K562 (cell line): ENCODE results near the gene SBK3. TPM values are rescaled to one million over a fixed set of nuclear protein-coding genes. Genes with fewer than 3 reads are reported as not detected.

Source experiments
- DNMT1 ChIP-seq: fragments of 450-650 bp; IDR thresholded peaks from 2 replicates; pipeline ENCODE4 v1.6.1; 2016; ENCODE audit warnings: antibody characterized with exemption, mild to moderate bottlenecking
- ESRRA ChIP-seq: fragments of 450-650 bp; IDR thresholded peaks from 2 replicates; pipeline ENCODE4 v1.6.1; 2014; ENCODE audit warnings: low read depth, mild to moderate bottlenecking, moderate library complexity, borderline replicate concordance
- FOS ChIP-seq: IDR thresholded peaks from 3 replicates; pipeline ENCODE4 v1.6.1; 2011; ENCODE audit not compliant: insufficient read length; ENCODE audit errors: extremely low read depth
- JUND ChIP-seq, 2 experiments: IDR thresholded peaks; 2 replicates in 1 of 2; 3 replicates in 1 of 2; pipeline ENCODE4 v1.6.1; 2011; ENCODE audit warnings: borderline replicate concordance in 2 of 2, low read depth in 2 of 2, low read length in 2 of 2, improper control_type of control experiment in 1 of 2, missing biosample characterization in 1 of 2, missing genetic modification characterization in 1 of 2, missing genetic modification reagents in 1 of 2
- MAFF ChIP-seq: IDR thresholded peaks from 2 replicates; pipeline ENCODE4 v1.6.1; 2012; ENCODE audit warnings: low read length, improper control_type of control experiment
- MIER1 ChIP-seq: fragments of 450-650 bp; IDR thresholded peaks from 2 replicates; pipeline ENCODE4 v1.6.1; 2016; ENCODE audit warnings: antibody characterized with exemption, mild to moderate bottlenecking, low read depth
- NFRKB ChIP-seq: fragments of 450-650 bp; IDR thresholded peaks from 2 replicates; pipeline ENCODE4 v1.6.1; 2016; ENCODE audit warnings: low read depth
- SREBF1 ChIP-seq: fragments of 150-350 bp; IDR thresholded peaks from 2 replicates; pipeline ENCODE4 v1.6.1; 2014; ENCODE audit warnings: antibody characterized with exemption, low read depth, low read length, borderline replicate concordance
- TEAD2 ChIP-seq: fragments of 450-650 bp; IDR thresholded peaks from 2 replicates; pipeline ENCODE4 v1.6.1; 2016; ENCODE audit warnings: missing genetic modification characterization, control low read depth, missing compliant biosample characterization
- ZBTB40 ChIP-seq, 2 experiments: fragments of 450-650 bp in 1 of 2; sonication (generic) in 1 of 2; formaldehyde crosslinking in 1 of 2; IDR thresholded peaks; 2 replicates each; pipeline versions ENCODE4 v1.7.1 to v1.9.0; 2016 to 2022; ENCODE audit warnings: inconsistent platforms in 1 of 2, mild to moderate bottlenecking in 1 of 2, missing genetic modification reagents in 1 of 2
- ZBTB7A ChIP-seq: IDR thresholded peaks from 2 replicates; pipeline ENCODE4 v1.6.1; 2011; ENCODE audit warnings: low read depth, mild to moderate bottlenecking, low read length, moderate library complexity, borderline replicate concordance; ENCODE audit not compliant: control insufficient read depth
- ZNF232 ChIP-seq: sonication (generic); formaldehyde crosslinking; IDR thresholded peaks from 2 replicates; pipeline ENCODE4 v1.8.0; 2022; ENCODE audit warnings: mild to moderate bottlenecking, missing genetic modification reagents
- ZNF24 ChIP-seq: fragments of 450-650 bp; IDR thresholded peaks from 2 replicates; pipeline ENCODE4 v1.6.1; 2016
- polyA plus RNA-seq, 8 experiments: library from polyadenylated mRNA; depleted of rRNA in 4 of 8; stranded (reverse) in 5 of 8; unstranded in 3 of 8; fragments of >200 nt; fragmentation: Nextera tagmentation in 2 of 8; fragmentation: Illumina TruSeq in 1 of 8; extraction: Ambion mirVana in 2 of 8; extraction: Trizol in 1 of 8; gene quantifications; 2 replicates each; pipeline versions ENCODE4 v1.2.1 to v1.2.3, GENCODE V29; 2011 to 2014; ENCODE audit warnings: inconsistent platforms in 1 of 8, missing spikeins in 1 of 8
- total RNA-seq, 7 experiments: library from RNA; depleted of rRNA in 6 of 7; stranded (reverse); fragments of >200 nt in 6 of 7; fragmentation: Illumina TruSeq in 2 of 7; extraction: Trizol in 2 of 7; gene quantifications; 2 replicates each; pipeline versions ENCODE4 v1.2.1 to v1.2.3, GENCODE V29; 2011 to 2021; ENCODE audit warnings: low replicate concordance in 1 of 7
- TF ChIP-seq, protein P1 (sequence below), 2 experiments: fragments of 450-650 bp in 1 of 2; sonication (generic) in 1 of 2; formaldehyde crosslinking; conservative IDR thresholded peaks; 2 replicates each; pipeline versions ENCODE4 v1.4.0 to v1.8.1; 2020 to 2022; ENCODE audit warnings: mild to moderate bottlenecking in 1 of 2, missing genetic modification reagents in 1 of 2
- TF ChIP-seq, protein P2 (sequence below): sonication (generic); formaldehyde crosslinking; IDR thresholded peaks from 2 replicates; pipeline ENCODE4 v1.8.1; 2023; ENCODE audit warnings: mild to moderate bottlenecking, missing genetic modification reagents

Gene SBK3
- total and polyA plus RNA-seq, 9 of the 15 experiments (the other 6 are each of a cell fraction or from before 2014, with no cell fraction given), result 0.11 to 0.43 (median 0.13) TPM; not detected in 6

DNA sequence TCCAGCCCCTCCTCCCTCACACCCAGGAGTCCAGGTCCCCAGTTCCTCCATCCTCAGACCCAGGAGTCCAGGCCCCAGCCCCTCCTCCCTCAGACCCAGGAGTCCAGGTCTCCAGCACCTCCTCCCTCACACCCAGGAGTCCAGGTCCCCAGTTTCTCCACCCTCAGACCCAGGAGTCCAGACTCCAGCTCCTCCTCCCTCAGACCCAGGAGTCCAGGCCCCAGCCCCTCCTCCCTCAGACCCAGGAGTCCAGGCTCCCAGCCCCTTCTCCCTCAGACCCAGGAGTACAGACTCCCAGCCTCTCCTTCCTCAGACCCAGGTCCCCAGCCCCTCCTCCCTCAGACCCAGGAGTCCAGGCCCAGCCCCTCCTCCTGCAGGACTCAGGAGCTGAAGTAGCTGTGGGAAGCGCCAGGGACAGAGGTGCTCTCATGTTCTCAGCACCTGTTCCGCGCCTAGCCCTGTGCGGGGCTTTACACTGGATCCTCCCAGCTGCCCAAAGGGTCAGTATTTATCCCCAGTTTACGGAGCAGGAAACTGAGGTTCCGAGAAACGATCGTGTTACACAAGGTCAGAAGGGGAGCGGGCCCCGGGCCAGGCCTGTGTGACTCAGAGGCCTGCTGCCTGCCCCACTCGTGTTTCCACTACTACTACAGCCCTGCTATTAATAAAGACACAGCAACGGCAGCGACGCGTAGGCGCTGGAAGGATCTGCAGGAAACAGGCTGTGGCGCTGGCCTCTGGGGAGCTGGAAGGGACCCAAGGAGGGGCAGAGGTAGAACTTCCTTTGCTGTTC lies 1.7 kb upstream of the SBK3 start (continued):
- TF ChIP-seq DNMT1, result no peak
- TF ChIP-seq ZBTB40 (IDR thresholded peaks at IDR 0.05), result peak; percentile 40; the same call in 1 of the 2 replicates
- no peak for TF ChIP-seq ZBTB40 (CRISPR knock-in tag; IDR thresholded peaks at IDR 0.05)
- TF ChIP-seq SREBF1, result no peak
- 0 out of 2 replicates have a peak, but pooled peaks have one; percentile 51 for TF ChIP-seq JUND (IDR thresholded peaks at IDR 0.05; ENCODE audit: borderline replicate concordance, low read depth, low read length)
- TF ChIP-seq JUND (tag; IDR thresholded peaks at IDR 0.05; ENCODE audit: borderline replicate concordance, low read depth, low read length), result no peak
- no peak for TF ChIP-seq MAFF
- TF ChIP-seq NFRKB, result no peak
- peak; percentile 89 for TF ChIP-seq ESRRA
- TF ChIP-seq, protein P1, sequence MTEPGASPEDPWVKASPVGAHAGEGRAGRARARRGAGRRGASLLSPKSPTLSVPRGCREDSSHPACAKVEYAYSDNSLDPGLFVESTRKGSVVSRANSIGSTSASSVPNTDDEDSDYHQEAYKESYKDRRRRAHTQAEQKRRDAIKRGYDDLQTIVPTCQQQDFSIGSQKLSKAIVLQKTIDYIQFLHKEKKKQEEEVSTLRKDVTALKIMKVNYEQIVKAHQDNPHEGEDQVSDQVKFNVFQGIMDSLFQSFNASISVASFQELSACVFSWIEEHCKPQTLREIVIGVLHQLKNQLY (CRISPR knock-in tag; conservative IDR thresholded peaks at IDR 0.05), result no peak
- TF ChIP-seq MIER1, result no peak
- TF ChIP-seq ZNF232, result no peak
- TF ChIP-seq, protein P2, sequence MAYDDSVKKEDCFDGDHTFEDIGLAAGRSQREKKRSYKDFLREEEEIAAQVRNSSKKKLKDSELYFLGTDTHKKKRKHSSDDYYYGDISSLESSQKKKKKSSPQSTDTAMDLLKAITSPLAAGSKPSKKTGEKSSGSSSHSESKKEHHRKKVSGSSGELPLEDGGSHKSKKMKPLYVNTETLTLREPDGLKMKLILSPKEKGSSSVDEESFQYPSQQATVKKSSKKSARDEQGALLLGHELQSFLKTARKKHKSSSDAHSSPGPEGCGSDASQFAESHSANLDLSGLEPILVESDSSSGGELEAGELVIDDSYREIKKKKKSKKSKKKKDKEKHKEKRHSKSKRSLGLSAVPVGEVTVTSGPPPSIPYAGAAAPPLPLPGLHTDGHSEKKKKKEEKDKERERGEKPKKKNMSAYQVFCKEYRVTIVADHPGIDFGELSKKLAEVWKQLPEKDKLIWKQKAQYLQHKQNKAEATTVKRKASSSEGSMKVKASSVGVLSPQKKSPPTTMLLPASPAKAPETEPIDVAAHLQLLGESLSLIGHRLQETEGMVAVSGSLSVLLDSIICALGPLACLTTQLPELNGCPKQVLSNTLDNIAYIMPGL (CRISPR knock-in tag), result no peak
- no peak for TF ChIP-seq ZNF24
- peak; percentile 23 for TF ChIP-seq FOS
- no peak for TF ChIP-seq ZBTB7A
- TF ChIP-seq TEAD2, result no peak
